GM23338 (cell line): Measurements from ENCODE around the gene ERF. TPM values are rescaled to one million over a fixed set of nuclear protein-coding genes. Genes with fewer than 3 reads are reported as not detected.

Experiments used
- ATAC-seq: fragments of 200-7000 bp; cut with Tn5 transposase; 3 replicates; pipeline ENCODE4 v1.9.1; 2020
- DNase-seq: peaks from one replicate; pipeline ENCODE4 v3.0.0-alpha.2; 2015; ENCODE audit warnings: low spot score
- H2AFZ ChIP-seq: fragments of 200-600 bp; sonication (generic); 2 replicates; pipeline ENCODE4 v1.8.0; 2016; ENCODE audit warnings: antibody characterized with exemption, mild to moderate bottlenecking, moderate library complexity
- H3F3A ChIP-seq: fragments of 200-600 bp; sonication (generic); replicated peaks from 2 replicates; pipeline ENCODE4 v1.8.0; 2017; ENCODE audit warnings: antibody characterized with exemption, mixed run types, low read depth
- H3K27ac ChIP-seq: fragments of 200-600 bp; sonication (generic); 2 replicates; pipeline ENCODE4 v1.6.1; 2016; ENCODE audit warnings: low read depth
- H3K27me3 ChIP-seq: fragments of 200-600 bp; sonication (generic); 2 replicates; pipeline ENCODE4 v1.8.0; 2016; ENCODE audit warnings: mild to moderate bottlenecking, mixed run types, moderate library complexity; ENCODE audit not compliant: insufficient read depth
- H3K36me3 ChIP-seq: fragments of 200-600 bp; sonication (generic); 2 replicates; pipeline ENCODE4 v1.8.0; 2016; ENCODE audit warnings: mild to moderate bottlenecking; ENCODE audit not compliant: insufficient read depth
- H3K4me1 ChIP-seq: fragments of 200-600 bp; sonication (generic); 2 replicates; pipeline ENCODE4 v1.8.0; 2016; ENCODE audit warnings: mild to moderate bottlenecking, moderate library complexity; ENCODE audit not compliant: insufficient read depth
- H3K4me2 ChIP-seq: fragments of 200-600 bp; sonication (generic); 2 replicates; pipeline ENCODE4 v1.7.1; 2017; ENCODE audit warnings: mixed run types
- H3K4me3 ChIP-seq: fragments of 200-600 bp; sonication (generic); 2 replicates; pipeline ENCODE4 v1.6.1; 2016; ENCODE audit warnings: mixed run types
- H3K79me2 ChIP-seq: fragments of 200-600 bp; sonication (generic); replicated peaks from 2 replicates; pipeline ENCODE4 v1.8.0; 2017; ENCODE audit warnings: mild to moderate bottlenecking; ENCODE audit not compliant: insufficient read depth
- H3K9me2 ChIP-seq: fragments of 200-600 bp; sonication (generic); 2 replicates; pipeline ENCODE4 v1.8.0; 2017; ENCODE audit not compliant: insufficient read depth
- H4K20me1 ChIP-seq: fragments of 200-600 bp; sonication (generic); replicated peaks from 2 replicates; pipeline ENCODE4 v1.8.0; 2017; ENCODE audit warnings: mild to moderate bottlenecking; ENCODE audit not compliant: insufficient read depth
- H3K27ac Mint-ChIP-seq: 2 replicates; pipeline ENCODE4 v1.8.0; 2020; ENCODE audit warnings: inconsistent platforms, mild to moderate bottlenecking, moderate library complexity, mixed read lengths
- H3K27me3 Mint-ChIP-seq: 3 replicates; pipeline ENCODE4 v1.8.0; 2022; ENCODE audit warnings: low read depth, mild to moderate bottlenecking, moderate library complexity, mixed read lengths, inconsistent platforms; ENCODE audit not compliant: insufficient read depth, poor library complexity
- H3K36me3 Mint-ChIP-seq: 3 replicates; pipeline ENCODE4 v1.8.0; 2021; ENCODE audit warnings: low read depth, mild to moderate bottlenecking, inconsistent platforms, moderate library complexity, mixed read lengths
- H3K4me1 Mint-ChIP-seq: 3 replicates; pipeline ENCODE4 v1.8.0; 2020; ENCODE audit warnings: mild to moderate bottlenecking, inconsistent platforms, mixed read lengths
- H3K4me3 Mint-ChIP-seq: 3 replicates; pipeline ENCODE4 v1.8.0; 2021; ENCODE audit warnings: moderate library complexity, mild to moderate bottlenecking, inconsistent platforms, mixed read lengths
- H3K9me3 Mint-ChIP-seq: 3 replicates; pipeline ENCODE4 v1.8.0; 2020; ENCODE audit warnings: moderate library complexity, mild to moderate bottlenecking, inconsistent platforms, mixed read lengths
- JUNB ChIP-seq: IDR thresholded peaks from one replicate; pipeline ENCODE4 v1.6.1; 2016; ENCODE audit warnings: antibody characterized with exemption; ENCODE audit not compliant: unreplicated experiment
- POLR2AphosphoS5 ChIP-seq: IDR thresholded peaks from 2 replicates; pipeline ENCODE4 v1.6.1; 2016; ENCODE audit warnings: antibody characterized with exemption, low read depth
- STAT1 ChIP-seq: IDR thresholded peaks from one replicate; pipeline ENCODE4 v1.6.1; 2016; ENCODE audit warnings: antibody characterized with exemption; ENCODE audit not compliant: unreplicated experiment
- ZNF331 ChIP-seq: fragments of 250-450 bp; sonication (Bioruptor Pico); IDR thresholded peaks from 2 replicates; pipeline ENCODE4 v1.5.0; 2020; ENCODE audit warnings: low read depth, mild to moderate bottlenecking, moderate library complexity
- polyA plus RNA-seq: library from polyadenylated mRNA; unstranded; fragments of >200 nt; fragmentation: Nextera tagmentation; extraction: Ambion mirVana; gene quantifications from 2 replicates; pipeline ENCODE4 v1.2.1, GENCODE V29; 2016
- total RNA-seq: library from RNA; depleted of rRNA; stranded (reverse); fragments of >200 nt; shearing (Covaris generic); gene quantifications from 2 replicates; pipeline ENCODE4 v1.2.3, GENCODE V29; 2014
- TF ChIP-seq, protein P1 (sequence below): fragments of 250-450 bp; sonication (Bioruptor Pico); IDR thresholded peaks from 2 replicates; pipeline ENCODE4 v1.5.0; 2020; ENCODE audit warnings: mild to moderate bottlenecking, moderate library complexity

Gene ERF
- total and polyA plus RNA-seq, 2 experiments from 2014 or later: 29.4 to 49.4 TPM

DNA sequence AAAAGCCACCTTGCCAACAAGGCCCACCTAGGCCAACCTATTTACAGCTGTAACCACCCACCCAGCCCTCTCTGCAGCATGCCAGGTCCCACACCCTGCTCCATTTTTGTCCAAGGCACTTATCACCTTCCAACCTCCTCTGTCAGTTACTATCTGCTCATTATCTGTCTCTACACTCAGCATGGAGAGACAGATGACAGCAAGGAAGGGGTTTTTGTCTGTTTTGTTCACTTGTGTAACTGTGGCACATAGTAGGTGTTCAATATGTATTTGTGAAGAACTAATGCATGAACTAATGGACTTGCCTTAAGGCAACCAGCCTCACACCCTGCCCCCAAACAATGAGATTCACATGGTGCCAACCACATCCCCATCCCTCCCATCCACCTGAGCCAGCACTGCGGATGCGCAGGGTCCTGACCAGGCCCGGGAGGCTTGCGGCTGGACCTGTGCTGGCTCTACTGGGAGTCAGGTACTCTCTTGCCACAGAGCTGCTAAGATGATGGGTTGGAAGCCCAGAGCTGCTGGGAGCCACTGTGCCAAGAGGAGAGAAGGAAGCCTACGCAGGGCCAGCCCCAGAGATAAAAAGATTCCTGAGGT lies 54.7 kb downstream of the ERF start:
- Histone ChIP-seq H3K27me3 (no peaks in the 10 kb centered on the region), H3K4me2 (no peak overlapping the region), H3K9me2 (no peaks in the 10 kb centered on the region), H3K36me3 (peaks cover 10% of the 10 kb centered on the region), H3K79me2 (peaks cover 30% of the 10 kb centered on the region), H3K4me3 (no peak overlapping the region), H3K4me1 (peaks cover 20% of the 10 kb centered on the region), H2AFZ (no peak overlapping the region), H4K20me1 (peaks cover 31% of the 10 kb centered on the region), H3F3A (peaks cover 2% of the 10 kb centered on the region), H3K27ac (no peak overlapping the region)
- DNase-seq (no peak), ATAC-seq (no peak)
- TF ChIP-seq JUNB: no peak
- TF ChIP-seq STAT1: no peak
- TF ChIP-seq, protein P1, sequence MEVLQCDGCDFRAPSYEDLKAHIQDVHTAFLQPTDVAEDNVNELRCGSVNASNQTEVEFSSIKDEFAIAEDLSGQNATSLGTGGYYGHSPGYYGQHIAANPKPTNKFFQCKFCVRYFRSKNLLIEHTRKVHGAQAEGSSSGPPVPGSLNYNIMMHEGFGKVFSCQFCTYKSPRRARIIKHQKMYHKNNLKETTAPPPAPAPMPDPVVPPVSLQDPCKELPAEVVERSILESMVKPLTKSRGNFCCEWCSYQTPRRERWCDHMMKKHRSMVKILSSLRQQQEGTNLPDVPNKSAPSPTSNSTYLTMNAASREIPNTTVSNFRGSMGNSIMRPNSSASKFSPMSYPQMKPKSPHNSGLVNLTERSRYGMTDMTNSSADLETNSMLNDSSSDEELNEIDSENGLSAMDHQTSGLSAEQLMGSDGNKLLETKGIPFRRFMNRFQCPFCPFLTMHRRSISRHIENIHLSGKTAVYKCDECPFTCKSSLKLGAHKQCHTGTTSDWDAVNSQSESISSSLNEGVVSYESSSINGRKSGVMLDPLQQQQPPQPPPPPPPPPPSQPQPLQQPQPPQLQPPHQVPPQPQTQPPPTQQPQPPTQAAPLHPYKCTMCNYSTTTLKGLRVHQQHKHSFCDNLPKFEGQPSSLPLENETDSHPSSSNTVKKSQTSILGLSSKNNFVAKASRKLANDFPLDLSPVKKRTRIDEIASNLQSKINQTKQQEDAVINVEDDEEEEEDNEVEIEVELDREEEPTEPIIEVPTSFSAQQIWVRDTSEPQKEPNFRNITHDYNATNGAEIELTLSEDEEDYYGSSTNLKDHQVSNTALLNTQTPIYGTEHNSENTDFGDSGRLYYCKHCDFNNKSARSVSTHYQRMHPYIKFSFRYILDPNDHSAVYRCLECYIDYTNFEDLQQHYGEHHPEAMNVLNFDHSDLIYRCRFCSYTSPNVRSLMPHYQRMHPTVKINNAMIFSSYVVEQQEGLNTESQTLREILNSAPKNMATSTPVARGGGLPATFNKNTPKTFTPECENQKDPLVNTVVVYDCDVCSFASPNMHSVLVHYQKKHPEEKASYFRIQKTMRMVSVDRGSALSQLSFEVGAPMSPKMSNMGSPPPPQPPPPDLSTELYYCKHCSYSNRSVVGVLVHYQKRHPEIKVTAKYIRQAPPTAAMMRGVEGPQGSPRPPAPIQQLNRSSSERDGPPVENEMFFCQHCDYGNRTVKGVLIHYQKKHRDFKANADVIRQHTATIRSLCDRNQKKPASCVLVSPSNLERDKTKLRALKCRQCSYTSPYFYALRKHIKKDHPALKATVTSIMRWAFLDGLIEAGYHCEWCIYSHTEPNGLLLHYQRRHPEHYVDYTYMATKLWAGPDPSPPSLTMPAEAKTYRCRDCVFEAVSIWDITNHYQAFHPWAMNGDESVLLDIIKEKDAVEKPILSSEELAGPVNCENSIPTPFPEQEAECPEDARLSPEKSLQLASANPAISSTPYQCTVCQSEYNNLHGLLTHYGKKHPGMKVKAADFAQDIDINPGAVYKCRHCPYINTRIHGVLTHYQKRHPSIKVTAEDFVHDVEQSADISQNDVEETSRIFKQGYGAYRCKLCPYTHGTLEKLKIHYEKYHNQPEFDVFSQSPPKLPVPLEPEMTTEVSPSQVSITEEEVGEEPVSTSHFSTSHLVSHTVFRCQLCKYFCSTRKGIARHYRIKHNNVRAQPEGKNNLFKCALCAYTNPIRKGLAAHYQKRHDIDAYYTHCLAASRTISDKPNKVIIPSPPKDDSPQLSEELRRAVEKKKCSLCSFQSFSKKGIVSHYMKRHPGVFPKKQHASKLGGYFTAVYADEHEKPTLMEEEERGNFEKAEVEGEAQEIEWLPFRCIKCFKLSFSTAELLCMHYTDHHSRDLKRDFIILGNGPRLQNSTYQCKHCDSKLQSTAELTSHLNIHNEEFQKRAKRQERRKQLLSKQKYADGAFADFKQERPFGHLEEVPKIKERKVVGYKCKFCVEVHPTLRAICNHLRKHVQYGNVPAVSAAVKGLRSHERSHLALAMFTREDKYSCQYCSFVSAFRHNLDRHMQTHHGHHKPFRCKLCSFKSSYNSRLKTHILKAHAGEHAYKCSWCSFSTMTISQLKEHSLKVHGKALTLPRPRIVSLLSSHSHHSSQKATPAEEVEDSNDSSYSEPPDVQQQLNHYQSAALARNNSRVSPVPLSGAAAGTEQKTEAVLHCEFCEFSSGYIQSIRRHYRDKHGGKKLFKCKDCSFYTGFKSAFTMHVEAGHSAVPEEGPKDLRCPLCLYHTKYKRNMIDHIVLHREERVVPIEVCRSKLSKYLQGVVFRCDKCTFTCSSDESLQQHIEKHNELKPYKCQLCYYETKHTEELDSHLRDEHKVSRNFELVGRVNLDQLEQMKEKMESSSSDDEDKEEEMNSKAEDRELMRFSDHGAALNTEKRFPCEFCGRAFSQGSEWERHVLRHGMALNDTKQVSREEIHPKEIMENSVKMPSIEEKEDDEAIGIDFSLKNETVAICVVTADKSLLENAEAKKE: no peak
- no peak for TF ChIP-seq ZNF331 (CRISPR knock-in tag)
- no peak for TF ChIP-seq POLR2AphosphoS5
- H3K36me3 Mint-ChIP-seq: peaks cover 81% of the 10 kb centered on the region
- peaks cover 13% of the 10 kb centered on the region for H3K27me3 Mint-ChIP-seq
- H3K4me3 Mint-ChIP-seq: no peak overlapping the region; the same call in 2 of the 3 replicates
- peak overlapping the region; percentile 60 for H3K27ac Mint-ChIP-seq
- H3K9me3 Mint-ChIP-seq: peaks cover 3% of the 10 kb centered on the region
- H3K4me1 Mint-ChIP-seq: peaks cover 62% of the 10 kb centered on the region
